ENCODE data around the gene HM13. TPM values are rescaled to one million over a fixed set of nuclear protein-coding genes. Genes with fewer than 3 reads are reported as not detected.

The HM13 gene
- total RNA-seq, 1 experiment from 2014 or later = 272 TPM

- Histone ChIP-seq H3K79me2 (ENCODE audit: low read depth) (no peaks in the 10 kb centered on the region), H3K36me3 (ENCODE audit: low read depth) (no peaks in the 10 kb centered on the region), H3K4me1 (replicated peaks; ENCODE audit: insufficient read depth) (no peaks in the 10 kb centered on the region), H3K9me3 (ENCODE audit: insufficient read depth, low read depth) (no peaks in the 10 kb centered on the region), H4K20me1 (ENCODE audit: insufficient read depth) (no peaks in the 10 kb centered on the region), H3F3A (ENCODE audit: insufficient read depth, low read depth) (no peaks in the 10 kb centered on the region), H3K4me3 (no peak overlapping the region), H3K27ac (no peak overlapping the region), H2AFZ (no peak overlapping the region), H3K9me2 (ENCODE audit: insufficient read depth) (no peaks in the 10 kb centered on the region), H3K27me3 (ENCODE audit: insufficient read depth, low read depth) (no peaks in the 10 kb centered on the region), H3K4me2 (no peak overlapping the region)
- TF ChIP-seq EZH2 (IDR thresholded peaks at IDR 0.05; ENCODE audit: low read depth) = no peak
- TF ChIP-seq CTCF (conservative IDR thresholded peaks at IDR 0.05) = no peak
- DNase-seq = no peak
- BruUV-seq (replicated peaks) = no TSS peak
- intact Hi-C loops (cut with micrococcal nuclease; ENCODE audit: unreplicated experiment) = no loop called here
- ChIA-PET POLR2A (ENCODE audit: unreplicated experiment) (no interaction called here), CTCF (no interaction called here)
Measured at GRCh38 chr20:31489152-31489551, 25.1 kb upstream of the HM13 start.

DNA sequence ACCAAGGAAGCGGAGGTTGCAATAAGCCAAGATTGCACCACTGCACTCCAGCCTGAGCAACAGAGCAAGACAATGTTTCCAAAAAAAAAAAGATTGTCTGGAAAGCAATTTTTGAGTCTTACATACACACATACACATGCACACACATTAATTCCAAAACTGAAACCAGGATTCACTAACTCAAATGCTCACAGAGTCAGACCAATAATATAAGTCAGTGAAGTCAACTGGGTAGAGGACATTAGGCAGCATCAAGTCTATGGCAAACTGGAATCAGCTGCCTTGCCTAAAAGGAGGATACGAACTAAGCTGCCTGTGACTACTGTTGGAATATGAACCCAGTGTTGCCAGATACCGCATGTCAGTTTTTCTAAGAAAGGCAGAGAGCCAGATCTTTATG lies 23.5 kb upstream of the HM13 start:
- ChIA-PET CTCF (no interaction called here), POLR2A (ENCODE audit: unreplicated experiment) (interaction anchor here (0.6 kb wide), 1 partner anchor 846 kb away, joined by 4 read pairs; no protein-coding TSS in a partner anchor)
- no peaks in the 10 kb centered on the region for H3K9me3 ChIP-seq (ENCODE audit: insufficient read depth, low read depth)
- no peaks in the 10 kb centered on the region for H3K36me3 ChIP-seq (ENCODE audit: low read depth)
- BruUV-seq (replicated peaks) = no TSS peak
- intact Hi-C loops (cut with micrococcal nuclease; ENCODE audit: unreplicated experiment) = no loop called here
- no peaks in the 10 kb centered on the region for H4K20me1 ChIP-seq (ENCODE audit: insufficient read depth)
- no peaks in the 10 kb centered on the region for H3K79me2 ChIP-seq (ENCODE audit: low read depth)
- no peaks in the 10 kb centered on the region for H3K27me3 ChIP-seq (ENCODE audit: insufficient read depth, low read depth)
- H3K27ac ChIP-seq = no peak overlapping the region
- H3K4me2 ChIP-seq = no peak overlapping the region
- H3K9me2 ChIP-seq (ENCODE audit: insufficient read depth) = no peaks in the 10 kb centered on the region
- H3K4me3 ChIP-seq = no peak overlapping the region
- H3F3A ChIP-seq (ENCODE audit: insufficient read depth, low read depth) = no peaks in the 10 kb centered on the region
- no peak for DNase-seq
- no peaks in the 10 kb centered on the region for H3K4me1 ChIP-seq (replicated peaks; ENCODE audit: insufficient read depth)
- no peak overlapping the region for H2AFZ ChIP-seq
- TF ChIP-seq CTCF (conservative IDR thresholded peaks at IDR 0.05) = no peak
- no peak for TF ChIP-seq EZH2 (IDR thresholded peaks at IDR 0.05; ENCODE audit: low read depth)

DNA sequence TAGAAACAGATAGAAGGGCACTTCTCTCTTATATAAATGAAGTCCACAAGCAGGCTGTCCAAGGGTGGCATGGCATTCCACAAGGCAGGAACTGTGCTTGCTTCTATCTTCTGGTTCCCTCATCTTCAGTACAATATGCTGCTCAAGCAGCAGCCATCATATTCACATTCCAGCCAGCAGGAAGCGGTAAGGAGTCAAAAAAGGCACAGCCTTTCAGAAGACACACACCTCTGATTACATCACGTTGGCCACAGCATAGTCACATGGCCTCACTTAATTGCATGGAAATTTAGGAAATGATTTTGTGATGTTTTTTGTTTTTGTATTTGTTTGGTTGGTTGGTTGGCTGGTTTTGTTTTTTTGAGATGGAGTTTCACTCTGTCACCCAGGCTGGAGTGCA lies 20.1 kb upstream of the HM13 start:
- no peaks in the 10 kb centered on the region for H3K27me3 ChIP-seq (ENCODE audit: insufficient read depth, low read depth)
- POLR2A ChIA-PET (ENCODE audit: unreplicated experiment) = no interaction called here

More for the DNA sequence above, 20.1 kb upstream of the HM13 start:
- H3K4me2 ChIP-seq = no peak overlapping the region
- H3K9me3 ChIP-seq (ENCODE audit: insufficient read depth, low read depth) = no peaks in the 10 kb centered on the region
- CTCF ChIA-PET = no interaction called here
- DNase-seq = peak; percentile 45 to 62
- no peak overlapping the region for H3K27ac ChIP-seq
- no peaks in the 10 kb centered on the region for H3K4me1 ChIP-seq (replicated peaks; ENCODE audit: insufficient read depth)
- BruUV-seq (replicated peaks) = no TSS peak
- no peak overlapping the region for H2AFZ ChIP-seq
- H3K4me3 ChIP-seq = no peak overlapping the region
- H3K9me2 ChIP-seq (ENCODE audit: insufficient read depth) = no peaks in the 10 kb centered on the region
- no peaks in the 10 kb centered on the region for H3K36me3 ChIP-seq (ENCODE audit: low read depth)
- H4K20me1 ChIP-seq (ENCODE audit: insufficient read depth) = no peaks in the 10 kb centered on the region
- TF ChIP-seq EZH2 (IDR thresholded peaks at IDR 0.05; ENCODE audit: low read depth) = no peak
- peak; percentile 74 for TF ChIP-seq CTCF (conservative IDR thresholded peaks at IDR 0.05)
- no peaks in the 10 kb centered on the region for H3K79me2 ChIP-seq (ENCODE audit: low read depth)
- intact Hi-C loops (cut with micrococcal nuclease; ENCODE audit: unreplicated experiment) = no loop called here
- H3F3A ChIP-seq (ENCODE audit: insufficient read depth, low read depth) = no peaks in the 10 kb centered on the region

All from PC-9 (cell line).